Testis (tissue), 2 donors: ENCODE measurements around the gene ALPI.

ENCODE experiments used
- CTCF ChIP-seq, 3 experiments: fragments of 450-650 bp in 2 of 3; fragments of 200-600 bp in 1 of 3; sonication (generic) in 1 of 3; IDR thresholded peaks; one replicate each; pipeline ENCODE4 v1.5.1; 2016 to 2019; ENCODE audit warnings: antibody characterized with exemption in 3 of 3, mild to moderate bottlenecking in 2 of 3, moderate library complexity in 1 of 3
- POLR2A ChIP-seq: fragments of 450-650 bp; IDR thresholded peaks from one replicate; pipeline ENCODE4 v1.6.1; 2017; ENCODE audit warnings: antibody characterized with exemption, mild to moderate bottlenecking, moderate library complexity

- TF ChIP-seq CTCF (IDR thresholded peaks at IDR 0.05): no peak
- TF ChIP-seq POLR2A: no peak
Measured at GRCh38 chr2:232410238-232410900, 45.6 kb upstream of the ALPI start.
